Osteoblast (primary cell): ENCODE measurements around the gene SHCBP1L. TPM values are rescaled to one million over a fixed set of nuclear protein-coding genes. Genes with fewer than 3 reads are reported as not detected.
A peak's percentile ranks its signal among the peaks of the same experiment; 100 is the strongest.

Experiments used
- DNase-seq: peaks from one replicate; pipeline ENCODE4 v3.0.0; 2011; ENCODE audit warnings: low spot score, mixed read lengths; ENCODE audit not compliant: insufficient read length; ENCODE audit errors: missing footprints
- H2AFZ ChIP-seq: 2 replicates; pipeline ENCODE4 v1.6.0; 2011; ENCODE audit warnings: mild to moderate bottlenecking, low read length
- H3K27ac ChIP-seq: 2 replicates; pipeline ENCODE4 v1.5.1; 2011; ENCODE audit warnings: mild to moderate bottlenecking, low read depth, low read length, moderate library complexity
- H3K27me3 ChIP-seq: 2 replicates; pipeline ENCODE4 v1.6.0; 2012; ENCODE audit warnings: mild to moderate bottlenecking, control low read depth, inconsistent platforms, low read length, moderate library complexity; ENCODE audit not compliant: insufficient read depth
- H3K36me3 ChIP-seq: 2 replicates; pipeline ENCODE4 v1.5.1; 2011; ENCODE audit warnings: mild to moderate bottlenecking, low read length, control low read depth, moderate library complexity; ENCODE audit not compliant: insufficient read depth
- H3K4me1 ChIP-seq: 2 replicates; pipeline ENCODE4 v1.5.1; 2011; ENCODE audit warnings: mild to moderate bottlenecking, low read length, control low read depth, moderate library complexity; ENCODE audit not compliant: insufficient read depth
- H3K4me2 ChIP-seq: 2 replicates; pipeline ENCODE4 v1.6.0; 2011; ENCODE audit warnings: mild to moderate bottlenecking, low read length; ENCODE audit not compliant: insufficient read depth
- H3K4me3 ChIP-seq: fragments of 200-600 bp; sonication (generic); 3 replicates; pipeline ENCODE4 v1.5.1; 2012; ENCODE audit warnings: mild to moderate bottlenecking, low read length, inconsistent platforms; ENCODE audit not compliant: insufficient read depth
- H3K79me2 ChIP-seq: 2 replicates; pipeline ENCODE4 v1.6.0; 2012; ENCODE audit warnings: mild to moderate bottlenecking, low read length, control low read depth, inconsistent platforms; ENCODE audit not compliant: insufficient read depth
- H3K9me3 ChIP-seq: 2 replicates; pipeline ENCODE4 v1.5.1; 2011; ENCODE audit warnings: low read depth, low read length, control low read depth
- H4K20me1 ChIP-seq: 2 replicates; pipeline ENCODE4 v1.6.0; 2012; ENCODE audit warnings: mild to moderate bottlenecking, low read length, control low read depth; ENCODE audit not compliant: insufficient read depth
- total RNA-seq: library from RNA; depleted of rRNA; stranded (reverse); fragments of >200 nt; gene quantifications from 2 replicates; pipeline ENCODE4 v1.2.3, GENCODE V29; 2012
- TF ChIP-seq, protein P1 (sequence below): IDR thresholded peaks from 2 replicates; pipeline ENCODE4 v1.5.1; 2011; ENCODE audit warnings: mild to moderate bottlenecking, low read depth, low read length, moderate library complexity; ENCODE audit errors: extremely low read depth

Gene SHCBP1L
- total RNA-seq, 1 donor, result not detected

GRCh38 chr1:182965096-182965495 is 12.1 kb upstream of the SHCBP1L start:
- Histone ChIP-seq H3K27me3 (no peaks in the 10 kb centered on the region), H3K27ac (no peak overlapping the region), H3K4me2 (no peak overlapping the region), H4K20me1 (no peaks in the 10 kb centered on the region), H2AFZ (peak overlapping the region; percentile 58), H3K36me3 (no peaks in the 10 kb centered on the region), H3K4me3 (no peak overlapping the region), H3K9me3 (no peaks in the 10 kb centered on the region), H3K79me2 (no peaks in the 10 kb centered on the region), H3K4me1 (peaks cover 11% of the 10 kb centered on the region)
- no peak for DNase-seq
- TF ChIP-seq, protein P1, sequence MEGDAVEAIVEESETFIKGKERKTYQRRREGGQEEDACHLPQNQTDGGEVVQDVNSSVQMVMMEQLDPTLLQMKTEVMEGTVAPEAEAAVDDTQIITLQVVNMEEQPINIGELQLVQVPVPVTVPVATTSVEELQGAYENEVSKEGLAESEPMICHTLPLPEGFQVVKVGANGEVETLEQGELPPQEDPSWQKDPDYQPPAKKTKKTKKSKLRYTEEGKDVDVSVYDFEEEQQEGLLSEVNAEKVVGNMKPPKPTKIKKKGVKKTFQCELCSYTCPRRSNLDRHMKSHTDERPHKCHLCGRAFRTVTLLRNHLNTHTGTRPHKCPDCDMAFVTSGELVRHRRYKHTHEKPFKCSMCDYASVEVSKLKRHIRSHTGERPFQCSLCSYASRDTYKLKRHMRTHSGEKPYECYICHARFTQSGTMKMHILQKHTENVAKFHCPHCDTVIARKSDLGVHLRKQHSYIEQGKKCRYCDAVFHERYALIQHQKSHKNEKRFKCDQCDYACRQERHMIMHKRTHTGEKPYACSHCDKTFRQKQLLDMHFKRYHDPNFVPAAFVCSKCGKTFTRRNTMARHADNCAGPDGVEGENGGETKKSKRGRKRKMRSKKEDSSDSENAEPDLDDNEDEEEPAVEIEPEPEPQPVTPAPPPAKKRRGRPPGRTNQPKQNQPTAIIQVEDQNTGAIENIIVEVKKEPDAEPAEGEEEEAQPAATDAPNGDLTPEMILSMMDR, result no peak

- H3K4me3 ChIP-seq, result peak overlapping the region; percentile 59
- no peaks in the 10 kb centered on the region for H3K27me3 ChIP-seq
- peak overlapping the region; percentile 77 for H3K27ac ChIP-seq
- H3K4me2 ChIP-seq, result peak overlapping the region; percentile 85
- H3K36me3 ChIP-seq, result no peaks in the 10 kb centered on the region
- no peaks in the 10 kb centered on the region for H3K79me2 ChIP-seq
- peak; percentile 93 for DNase-seq
- H3K9me3 ChIP-seq, result no peaks in the 10 kb centered on the region
- H4K20me1 ChIP-seq, result no peaks in the 10 kb centered on the region
- peak overlapping the region; percentile 76 for H2AFZ ChIP-seq
- H3K4me1 ChIP-seq, result peaks cover 5% of the 10 kb centered on the region
- TF ChIP-seq, protein P1, result peak; percentile 98
Measured at GRCh38 chr1:182962554-182963115, 9.7 kb upstream of the SHCBP1L start.

- DNase-seq, result no peak
- Histone ChIP-seq H3K79me2 (no peaks in the 10 kb centered on the region), H3K4me3 (no peak overlapping the region), H3K4me1 (peaks cover 15% of the 10 kb centered on the region), H3K27ac (no peak overlapping the region), H4K20me1 (no peaks in the 10 kb centered on the region), H2AFZ (no peak overlapping the region), H3K4me2 (no peak overlapping the region), H3K36me3 (no peaks in the 10 kb centered on the region), H3K27me3 (no peaks in the 10 kb centered on the region), H3K9me3 (no peaks in the 10 kb centered on the region)
- TF ChIP-seq, protein P1, result no peak
Measured at GRCh38 chr1:182960046-182960445, 7.1 kb upstream of the SHCBP1L start.

GRCh38 chr1:182957902-182958395 is 5.0 kb upstream of the SHCBP1L start:
- H2AFZ ChIP-seq, result no peak overlapping the region
- no peaks in the 10 kb centered on the region for H3K9me3 ChIP-seq
- TF ChIP-seq, protein P1, result no peak
- DNase-seq, result no peak
- no peaks in the 10 kb centered on the region for H3K27me3 ChIP-seq
- no peak overlapping the region for H3K27ac ChIP-seq
- H3K4me1 ChIP-seq, result peaks cover 12% of the 10 kb centered on the region
- no peaks in the 10 kb centered on the region for H3K36me3 ChIP-seq
- H4K20me1 ChIP-seq, result no peaks in the 10 kb centered on the region
- no peak overlapping the region for H3K4me3 ChIP-seq
- no peak overlapping the region for H3K4me2 ChIP-seq
- no peaks in the 10 kb centered on the region for H3K79me2 ChIP-seq
